ENCODE measurements around the gene MAN1C1. TPM values are rescaled to one million over a fixed set of nuclear protein-coding genes. Genes with fewer than 3 reads are reported as not detected.

Gene MAN1C1
- total RNA-seq, 2 experiments from 2014 or later = 4.6 to 4.8 TPM

DNA sequence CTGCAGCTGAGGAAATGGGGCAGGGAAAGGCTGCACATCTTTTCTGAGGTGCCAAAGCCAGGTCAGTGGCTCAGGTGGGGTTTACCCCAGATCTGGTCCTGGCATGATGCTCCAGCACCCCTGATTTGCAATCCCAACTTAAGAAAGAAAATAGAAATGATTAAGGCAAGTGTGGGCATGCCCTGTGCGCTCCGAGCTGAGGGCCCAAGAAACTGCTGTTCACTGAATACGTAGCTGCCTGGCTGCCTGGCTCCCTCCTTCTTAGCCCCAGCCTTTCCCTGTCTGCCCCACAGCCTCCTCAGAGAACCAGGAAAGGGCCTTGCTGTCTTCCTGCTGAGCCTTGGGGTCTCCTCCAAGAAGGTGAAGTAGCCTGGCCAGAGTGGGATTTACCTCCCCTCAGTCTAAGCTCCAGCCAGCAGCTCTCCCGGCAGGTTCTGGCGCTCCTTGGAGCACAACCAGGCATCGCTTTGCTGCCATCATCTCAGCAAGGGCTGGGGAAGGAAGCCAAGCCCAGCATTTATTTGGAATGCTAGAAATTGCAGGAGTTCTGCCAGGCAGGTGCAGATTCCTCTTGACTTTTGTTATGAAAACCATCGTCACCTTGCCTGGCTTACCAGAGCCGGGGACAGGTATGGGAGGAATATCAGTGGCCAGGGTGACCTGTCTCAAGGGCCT lies 132.1 kb downstream of the MAN1C1 start:
- intact Hi-C loops (cut with micrococcal nuclease) = no loop called here
- Mint-ChIP-seq H3K4me3 (no peak overlapping the region), H3K27me3 (no peaks in the 10 kb centered on the region), H3K36me3 (no peaks in the 10 kb centered on the region), H3K27ac (no peak overlapping the region), H3K9me3 (no peaks in the 10 kb centered on the region), H3K4me1 (ENCODE audit: low read depth) (no peaks in the 10 kb centered on the region)
- ChIA-PET POLR2A (no interaction called here), CTCF (no interaction called here)
- no peak for DNase-seq

DNA sequence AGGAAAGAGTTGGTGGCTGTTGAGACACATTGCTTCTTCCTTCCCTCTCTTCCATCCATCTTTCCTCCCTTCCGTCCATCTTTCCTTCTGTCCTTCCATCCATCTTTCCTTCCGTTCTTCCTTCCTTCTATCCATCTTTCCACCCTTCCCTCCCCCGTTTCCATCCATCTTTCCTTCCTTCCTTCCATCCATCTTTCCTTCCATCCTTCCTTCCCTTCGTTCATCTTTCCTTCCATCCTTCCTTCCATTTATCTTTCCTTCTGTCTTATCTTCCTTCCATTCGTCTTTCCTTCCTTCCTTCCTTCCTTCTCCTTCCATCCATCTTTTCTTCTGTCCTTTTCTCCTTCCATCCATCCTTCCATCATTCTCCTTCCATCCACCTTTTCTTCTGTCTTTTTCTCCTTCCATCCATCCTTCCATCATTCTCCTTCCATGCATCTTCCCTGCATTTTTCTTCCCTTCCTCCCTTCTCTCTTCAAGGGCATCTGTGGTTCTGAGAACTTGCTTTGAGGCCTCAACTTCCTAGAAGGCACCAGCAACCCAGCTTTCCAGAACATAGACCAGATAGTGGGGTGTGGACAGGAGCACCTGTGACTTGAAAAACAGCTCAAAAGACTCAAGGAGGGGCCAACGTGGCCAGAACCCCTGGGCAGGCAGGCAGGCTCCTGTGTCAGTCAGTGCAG lies 134.5 kb downstream of the MAN1C1 start:
- no peak overlapping the region for H3K27ac Mint-ChIP-seq
- H3K27me3 Mint-ChIP-seq = no peaks in the 10 kb centered on the region
- peaks cover 18% of the 10 kb centered on the region for H3K4me1 Mint-ChIP-seq (ENCODE audit: low read depth)
- H3K9me3 Mint-ChIP-seq = no peaks in the 10 kb centered on the region
- DNase-seq = no peak
- H3K4me3 Mint-ChIP-seq = no peak overlapping the region
- CTCF ChIA-PET = no interaction called here
- no peaks in the 10 kb centered on the region for H3K36me3 Mint-ChIP-seq
- intact Hi-C loops (cut with micrococcal nuclease) = no loop called here
- POLR2A ChIA-PET = no interaction called here

DNA sequence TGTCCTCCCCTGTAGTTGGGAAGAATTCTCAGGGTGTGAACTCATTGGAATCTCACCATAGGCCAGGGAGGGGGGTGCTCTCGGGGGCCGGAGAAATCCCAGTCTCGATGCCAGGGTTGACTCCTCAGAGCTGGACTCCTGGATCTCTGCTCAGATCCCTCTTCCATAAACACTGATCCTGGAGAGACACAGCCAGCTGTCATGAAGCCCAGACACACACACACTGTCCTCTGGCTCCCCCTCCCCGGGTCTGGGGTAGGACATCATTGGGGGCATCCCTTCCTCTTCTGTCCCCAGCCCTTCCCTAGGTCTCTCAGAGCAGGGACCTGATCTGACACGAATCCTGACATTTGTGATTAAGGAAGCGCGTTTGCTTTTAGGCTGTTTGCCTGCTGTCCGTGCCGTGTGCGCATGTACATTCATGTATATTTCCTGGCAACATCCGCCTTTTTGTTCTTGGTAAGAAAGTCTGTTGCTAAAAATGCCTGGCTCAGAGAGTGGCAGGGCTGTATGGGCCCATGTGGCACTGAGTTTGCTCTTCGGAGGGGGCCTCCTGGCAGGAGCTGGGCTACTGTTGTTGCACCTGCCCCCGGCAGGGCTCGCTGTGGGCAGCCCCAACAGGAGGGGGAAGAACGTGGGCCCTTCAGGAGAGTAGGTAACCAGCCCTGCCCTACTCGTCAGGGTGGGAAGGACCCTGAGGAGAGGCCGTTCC lies 138.0 kb downstream of the MAN1C1 start:
- no peaks in the 10 kb centered on the region for H3K27me3 Mint-ChIP-seq
- no peak overlapping the region for H3K4me3 Mint-ChIP-seq
- H3K4me1 Mint-ChIP-seq (ENCODE audit: low read depth) = peaks cover 21% of the 10 kb centered on the region
- H3K9me3 Mint-ChIP-seq = no peaks in the 10 kb centered on the region
- H3K27ac Mint-ChIP-seq = no peak overlapping the region
- no peak for DNase-seq
- POLR2A ChIA-PET = no interaction called here
- intact Hi-C loops (cut with micrococcal nuclease) = no loop called here
- CTCF ChIA-PET = no interaction called here
- no peaks in the 10 kb centered on the region for H3K36me3 Mint-ChIP-seq

DNA sequence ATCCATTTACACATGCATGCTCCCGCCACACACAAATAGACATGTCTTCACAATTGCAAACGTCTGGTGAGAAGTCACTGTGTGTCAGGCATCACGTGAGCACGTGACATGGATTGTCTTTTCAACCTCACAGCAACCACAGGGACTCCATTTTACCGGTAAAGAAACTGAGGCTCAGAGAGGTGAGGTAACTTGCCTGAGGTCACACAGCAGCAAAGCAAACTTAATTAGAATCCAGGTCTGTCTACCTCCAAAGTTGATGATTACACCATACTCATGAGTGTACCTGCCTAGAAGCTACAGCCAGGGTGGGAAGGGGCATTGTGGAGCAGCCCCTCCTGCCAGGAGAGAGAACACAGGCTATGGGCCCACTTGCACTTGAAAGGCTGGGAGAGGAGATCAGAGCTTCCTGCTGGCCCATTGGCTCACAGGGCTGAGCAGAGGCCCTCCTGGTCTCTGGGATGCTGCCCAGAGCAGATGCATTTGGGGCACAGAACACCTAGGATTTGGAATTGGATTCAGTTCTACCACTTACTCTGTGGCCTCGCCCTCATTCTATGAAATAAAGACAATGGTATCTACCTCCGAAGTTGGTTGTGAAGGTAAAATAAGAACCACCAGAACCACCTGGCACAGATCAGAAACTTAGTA lies 139.0 kb downstream of the MAN1C1 start:
- Mint-ChIP-seq H3K27ac (no peak overlapping the region), H3K4me1 (ENCODE audit: low read depth) (peaks cover 21% of the 10 kb centered on the region), H3K36me3 (no peaks in the 10 kb centered on the region), H3K27me3 (no peaks in the 10 kb centered on the region), H3K9me3 (no peaks in the 10 kb centered on the region), H3K4me3 (no peak overlapping the region)
- intact Hi-C loops (cut with micrococcal nuclease) = no loop called here
- DNase-seq = no peak
- CTCF ChIA-PET = no interaction called here
- POLR2A ChIA-PET = no interaction called here

DNA sequence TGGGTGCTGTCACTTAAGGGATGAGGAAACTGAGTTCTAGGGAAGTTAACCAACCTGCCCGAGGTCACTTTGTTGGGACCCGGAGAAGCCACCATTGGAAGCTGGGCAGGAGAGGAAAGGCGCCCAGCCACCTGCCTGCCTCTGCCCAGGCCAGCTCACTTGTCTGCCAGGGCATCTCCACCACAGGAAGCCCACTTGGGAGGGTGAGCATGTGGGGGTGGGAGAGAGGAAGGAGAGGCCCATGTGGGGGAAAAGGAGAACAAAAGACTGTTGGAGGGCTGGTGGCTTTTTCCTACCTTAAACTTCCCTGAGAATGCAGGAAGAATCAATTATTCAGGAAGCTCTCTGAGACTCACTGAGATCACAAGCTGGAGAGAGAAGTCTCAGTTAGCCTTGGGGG lies 139.6 kb downstream of the MAN1C1 start:
- H3K4me3 Mint-ChIP-seq = no peak overlapping the region
- H3K27me3 Mint-ChIP-seq = no peaks in the 10 kb centered on the region
- H3K4me1 Mint-ChIP-seq (ENCODE audit: low read depth) = peaks cover 21% of the 10 kb centered on the region
- CTCF ChIA-PET = no interaction called here
- no peaks in the 10 kb centered on the region for H3K9me3 Mint-ChIP-seq
- intact Hi-C loops (cut with micrococcal nuclease) = no loop called here
- no peaks in the 10 kb centered on the region for H3K36me3 Mint-ChIP-seq
- no peak overlapping the region for H3K27ac Mint-ChIP-seq
- POLR2A ChIA-PET = no interaction called here
- no peak for DNase-seq

DNA sequence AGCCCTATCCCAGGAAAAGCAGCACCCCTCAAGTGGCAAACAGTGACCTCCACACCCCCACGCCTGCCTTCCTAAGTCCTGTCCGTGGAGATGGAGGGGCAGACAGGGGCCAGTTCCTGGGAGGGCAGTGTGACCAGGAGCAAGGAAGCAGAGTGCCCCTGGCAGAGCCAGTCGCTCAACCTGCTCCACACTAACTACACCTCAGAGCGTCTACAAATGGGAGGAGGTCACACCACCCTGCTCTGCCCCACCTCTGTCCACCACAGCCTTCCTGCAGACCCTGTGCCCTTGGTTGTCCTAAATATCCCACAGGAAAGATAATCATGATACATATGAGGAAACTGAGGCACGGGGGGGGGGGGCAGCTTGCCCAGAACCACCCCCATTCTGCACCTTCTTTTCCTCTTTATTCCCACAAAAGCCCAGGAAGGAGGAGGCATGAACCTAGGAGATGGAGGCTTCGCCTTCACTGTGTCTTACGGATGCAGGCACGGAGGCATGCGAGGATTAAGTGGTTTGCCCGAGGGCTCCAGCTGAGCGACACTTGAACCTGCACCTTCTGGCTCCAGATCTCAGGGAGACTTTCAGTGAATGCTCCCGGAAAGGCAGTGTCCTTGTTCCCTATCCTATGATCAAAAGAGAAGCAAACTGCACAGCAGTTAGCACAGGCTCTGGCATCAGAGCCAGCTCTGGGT lies 140.7 kb downstream of the MAN1C1 start:
- Mint-ChIP-seq H3K27ac (no peak overlapping the region), H3K4me3 (no peak overlapping the region), H3K27me3 (no peaks in the 10 kb centered on the region), H3K9me3 (no peaks in the 10 kb centered on the region), H3K36me3 (no peaks in the 10 kb centered on the region), H3K4me1 (ENCODE audit: low read depth) (peaks cover 21% of the 10 kb centered on the region)
- POLR2A ChIA-PET = no interaction called here
- intact Hi-C loops (cut with micrococcal nuclease) = no loop called here
- CTCF ChIA-PET = no interaction called here
- DNase-seq = no peak

DNA sequence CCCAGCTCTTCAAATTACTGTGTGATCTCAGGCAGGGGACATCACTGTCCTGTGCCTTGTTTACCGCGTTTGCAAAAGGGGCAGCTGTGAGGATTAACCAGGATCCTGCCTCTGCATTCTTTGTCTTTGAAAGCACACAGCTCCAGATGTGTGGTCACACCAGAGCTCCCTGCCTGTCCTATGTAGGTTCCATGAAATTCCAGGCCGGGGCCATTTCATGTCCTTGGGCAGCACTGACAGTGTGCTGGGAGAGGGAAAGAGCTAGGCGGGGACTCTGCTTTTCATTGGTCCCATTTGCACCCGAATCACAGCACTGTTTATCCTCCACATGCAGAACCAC lies 141.2 kb downstream of the MAN1C1 start:
- H3K36me3 Mint-ChIP-seq = no peaks in the 10 kb centered on the region
- intact Hi-C loops (cut with micrococcal nuclease) = no loop called here
- no peak overlapping the region for H3K4me3 Mint-ChIP-seq
- no peaks in the 10 kb centered on the region for H3K27me3 Mint-ChIP-seq
- no peak for DNase-seq
- ChIA-PET POLR2A (no interaction called here), CTCF (interaction anchor here (0.6 kb wide), 1 partner anchor 1297 kb away, joined by 3 read pairs; no protein-coding TSS in a partner anchor)
- no peak overlapping the region for H3K27ac Mint-ChIP-seq
- H3K4me1 Mint-ChIP-seq (ENCODE audit: low read depth) = peaks cover 21% of the 10 kb centered on the region
- no peaks in the 10 kb centered on the region for H3K9me3 Mint-ChIP-seq

DNA sequence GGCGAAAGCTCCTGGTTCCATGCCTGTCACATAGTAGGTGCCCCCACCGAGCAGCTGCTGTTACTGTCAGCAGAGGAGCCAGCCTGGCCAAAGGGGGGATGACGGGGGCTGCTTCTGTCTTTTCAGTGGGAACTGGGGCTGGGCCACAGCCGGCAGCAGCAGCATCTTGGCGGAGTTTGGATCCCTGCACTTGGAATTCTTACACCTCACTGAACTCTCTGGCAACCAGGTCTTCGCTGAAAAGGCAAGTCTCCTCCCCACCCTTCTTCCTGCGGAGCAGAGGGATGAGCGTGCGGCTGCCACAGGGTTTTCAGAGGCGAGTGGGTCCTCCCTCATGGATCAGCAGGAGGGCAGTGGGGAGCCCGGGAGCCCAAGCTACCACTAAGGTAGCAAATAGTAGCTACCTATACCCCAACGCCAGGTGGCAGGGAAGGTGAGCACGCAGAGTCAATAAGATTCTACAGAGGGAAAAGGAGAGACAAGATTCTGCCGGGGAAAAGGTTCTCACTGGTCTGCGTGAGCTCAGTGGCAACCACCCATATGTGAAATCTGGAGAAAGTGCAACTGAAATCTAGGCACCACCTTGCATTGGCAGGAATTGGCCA lies 142.0 kb downstream of the MAN1C1 start:
- no peak for DNase-seq
- H3K4me1 Mint-ChIP-seq (ENCODE audit: low read depth) = peaks cover 21% of the 10 kb centered on the region
- POLR2A ChIA-PET = no interaction called here
- CTCF ChIA-PET = interaction anchor here (0.6 kb wide), 1 partner anchor 1298 kb away, joined by 3 read pairs; no protein-coding TSS in a partner anchor
- H3K27me3 Mint-ChIP-seq = no peaks in the 10 kb centered on the region
- no peak overlapping the region for H3K4me3 Mint-ChIP-seq
- H3K27ac Mint-ChIP-seq = no peak overlapping the region
- no peaks in the 10 kb centered on the region for H3K36me3 Mint-ChIP-seq
- intact Hi-C loops (cut with micrococcal nuclease) = no loop called here
- no peaks in the 10 kb centered on the region for H3K9me3 Mint-ChIP-seq

DNA sequence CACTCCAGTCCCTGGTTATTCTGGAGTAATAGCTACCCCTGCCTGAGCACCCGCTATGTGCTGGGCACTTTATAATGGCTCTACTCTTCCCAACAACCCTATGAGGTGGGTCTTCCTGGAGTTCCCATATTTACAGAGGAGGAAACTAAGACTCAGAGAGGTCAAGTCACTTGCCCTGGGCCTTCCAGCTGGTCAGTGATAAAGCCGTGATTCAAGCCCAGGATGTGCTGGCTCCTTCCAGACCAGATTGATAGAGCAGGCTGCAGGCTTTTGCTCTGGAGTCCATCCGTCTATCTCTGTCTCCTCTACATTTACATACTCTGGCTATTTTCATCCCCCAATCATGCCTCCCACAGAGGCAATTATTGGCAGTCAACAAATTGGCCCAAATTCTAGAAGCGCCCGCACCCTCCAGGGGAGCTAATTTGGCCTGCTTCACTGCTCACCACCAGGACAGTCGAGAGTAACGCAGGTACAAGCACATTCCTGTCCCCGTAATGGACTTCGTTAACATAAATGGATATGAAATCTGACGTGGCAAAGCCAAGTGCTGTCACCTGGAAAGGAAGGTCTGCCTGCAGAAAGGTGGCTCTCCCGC lies 143.6 kb downstream of the MAN1C1 start:
- Mint-ChIP-seq H3K9me3 (no peaks in the 10 kb centered on the region), H3K27ac (no peak overlapping the region), H3K4me3 (no peak overlapping the region), H3K36me3 (no peaks in the 10 kb centered on the region), H3K27me3 (no peaks in the 10 kb centered on the region), H3K4me1 (ENCODE audit: low read depth) (peaks cover 11% of the 10 kb centered on the region)
- ChIA-PET POLR2A (no interaction called here), CTCF (no interaction called here)
- intact Hi-C loops (cut with micrococcal nuclease) = no loop called here
- no peak for DNase-seq

DNA sequence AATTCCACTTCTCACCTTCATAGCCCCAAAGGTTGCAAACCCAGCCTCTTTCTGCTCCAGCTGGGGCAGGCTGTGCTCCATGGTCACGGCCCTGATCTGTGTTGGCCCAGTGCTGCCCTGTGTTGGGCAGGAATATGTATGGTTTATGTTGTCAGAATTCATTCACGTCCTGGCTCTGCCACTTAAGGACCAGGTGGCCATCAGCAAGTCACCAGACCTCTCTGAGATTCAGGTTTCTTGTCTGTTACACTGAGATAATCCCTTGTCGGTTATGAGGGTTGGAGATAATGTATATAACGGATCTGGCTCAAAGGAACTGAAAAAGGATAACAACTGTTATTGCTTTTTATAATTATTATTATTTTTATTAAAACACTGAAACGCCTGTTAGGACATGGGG lies 144.3 kb downstream of the MAN1C1 start:
- no peaks in the 10 kb centered on the region for H3K27me3 Mint-ChIP-seq
- no peaks in the 10 kb centered on the region for H3K9me3 Mint-ChIP-seq
- H3K27ac Mint-ChIP-seq = no peak overlapping the region
- no peak overlapping the region for H3K4me3 Mint-ChIP-seq
- no peak for DNase-seq
- CTCF ChIA-PET = no interaction called here
- no peaks in the 10 kb centered on the region for H3K36me3 Mint-ChIP-seq
- H3K4me1 Mint-ChIP-seq (ENCODE audit: low read depth) = peaks cover 11% of the 10 kb centered on the region
- intact Hi-C loops (cut with micrococcal nuclease) = no loop called here
- POLR2A ChIA-PET = no interaction called here

DNA sequence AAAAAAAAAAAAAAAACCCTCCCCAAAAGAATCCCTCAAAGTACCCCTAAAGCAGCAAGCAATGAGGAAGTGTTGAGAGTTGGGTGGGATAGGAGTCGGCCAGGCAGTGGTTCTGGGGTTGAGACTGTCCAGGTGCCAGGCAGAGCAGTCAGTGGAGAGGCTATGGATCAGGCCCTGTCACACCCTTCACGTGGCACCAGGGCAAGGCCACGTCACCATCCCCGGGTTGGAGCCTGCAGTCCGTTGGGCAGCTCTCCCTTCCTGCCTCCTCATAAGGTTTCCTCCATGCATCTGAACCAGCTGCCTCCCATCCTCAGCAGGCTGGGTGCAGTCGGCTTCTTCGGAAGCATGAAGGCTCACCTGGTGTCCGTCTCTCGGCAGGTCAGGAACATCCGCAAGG lies 146.9 kb downstream of the MAN1C1 start:
- Mint-ChIP-seq H3K9me3 (no peaks in the 10 kb centered on the region), H3K4me1 (ENCODE audit: low read depth) (peaks cover 9% of the 10 kb centered on the region), H3K4me3 (no peak overlapping the region), H3K36me3 (no peaks in the 10 kb centered on the region), H3K27me3 (no peaks in the 10 kb centered on the region), H3K27ac (no peak overlapping the region)
- DNase-seq = no peak
- ChIA-PET POLR2A (no interaction called here), CTCF (no interaction called here)
- intact Hi-C loops (cut with micrococcal nuclease) = no loop called here

All from activated CD4-positive, alpha-beta memory T cell treated with anti-CD3 and anti-CD28 coated beads for 36 hours (primary cell).